ENCODE results near the gene MAD1L1. TPM values are rescaled to one million over a fixed set of nuclear protein-coding genes. Genes with fewer than 3 reads are reported as not detected.

The MAD1L1 gene
- total and polyA plus RNA-seq, 8 donors = 21.4 to 58.8 (median 22.5) TPM

GRCh38 chr7:2003931-2004812, 228.6 kb downstream of the MAD1L1 start:
- Histone ChIP-seq H3K4me1 (no peaks in the 10 kb centered on the region), H3K4me3 (no peak overlapping the region), H3K27me3 (no peaks in the 10 kb centered on the region), H3K9me3 (no peaks in the 10 kb centered on the region), H3K27ac (no peak overlapping the region), H3K36me3 (peaks cover 0 to 22% of the 10 kb centered on the region in 2 donors)
- no peak for ATAC-seq
- TF ChIP-seq CTCF (IDR thresholded peaks at IDR 0.05) = no peak
- intact Hi-C loops (cut with DNase I) = no loop called here
- peak in 1 of 4 donors; percentile 72 for DNase-seq

GRCh38 chr7:2003451-2003930, 229.3 kb downstream of the MAD1L1 start:
- Histone ChIP-seq H3K36me3 (peaks cover 0 to 22% of the 10 kb centered on the region in 2 donors), H3K4me3 (no peak overlapping the region), H3K9me3 (no peaks in the 10 kb centered on the region), H3K27ac (no peak overlapping the region), H3K4me1 (no peaks in the 10 kb centered on the region), H3K27me3 (no peaks in the 10 kb centered on the region)
- intact Hi-C loops (cut with DNase I) = no loop called here
- TF ChIP-seq CTCF (IDR thresholded peaks at IDR 0.05) = no peak
- ATAC-seq (no peak), DNase-seq (peak in 1 of 4 donors; percentile 69)

GRCh38 chr7:2002561-2003450, 229.9 kb downstream of the MAD1L1 start:
- intact Hi-C loops (cut with DNase I) = no loop called here

GRCh38 chr7:2001601-2002442, 230.9 kb downstream of the MAD1L1 start:
- Histone ChIP-seq H3K4me3 (no peak overlapping the region), H3K27ac (no peak overlapping the region), H3K36me3 (peaks cover 0 to 22% of the 10 kb centered on the region in 2 donors), H3K27me3 (no peaks in the 10 kb centered on the region), H3K9me3 (no peaks in the 10 kb centered on the region), H3K4me1 (no peaks in the 10 kb centered on the region)
- ATAC-seq (no peak), DNase-seq (peak in 2 of 4 donors; percentile 26 to 79)
- no peak for TF ChIP-seq CTCF (IDR thresholded peaks at IDR 0.05)
- intact Hi-C loops (cut with DNase I) = no loop called here

More at GRCh38 chr7:2002561-2003450, 229.9 kb downstream of the MAD1L1 start:
- TF ChIP-seq CTCF (IDR thresholded peaks at IDR 0.05) = no peak
- ATAC-seq (no peak), DNase-seq (peak in 2 of 4 donors; percentile 24 to 72)
- H3K36me3 ChIP-seq = peaks cover 0 to 22% of the 10 kb centered on the region in 2 donors
- no peaks in the 10 kb centered on the region for H3K27me3 ChIP-seq
- no peak overlapping the region for H3K27ac ChIP-seq
- H3K4me1 ChIP-seq = no peaks in the 10 kb centered on the region
- H3K9me3 ChIP-seq = no peaks in the 10 kb centered on the region
- H3K4me3 ChIP-seq = no peak overlapping the region

All from left lung (tissue), 10 donors.